HCT116 (cell line): ENCODE data around the gene HNF1B. TPM values are rescaled to one million over a fixed set of nuclear protein-coding genes. Genes with fewer than 3 reads are reported as not detected.
A peak's percentile ranks its signal among the peaks of the same experiment; 100 is the strongest.

Source experiments
- ATAC-seq: fragments of 200-7000 bp; cut with Tn5 transposase; 2 replicates; pipeline ENCODE4 v1.9.1; 2020; ENCODE audit warnings: mild to moderate bottlenecking, moderate library complexity
- BruUV-seq: library from RNA; stranded (reverse); fragments of 400-500 nt; replicated peaks from 2 replicates; lab custom pipeline; 2021; lab: Mats Ljungman, UMichigan
- CTCF ChIA-PET: fragments of 300-600 bp; sonication (Branson Sonifier 250); formaldehyde crosslinking; loops from one replicate; lab custom pipeline; 2021; ENCODE audit warnings: antibody characterized with exemption; lab: Charles Lee
- POLR2A ChIA-PET: fragments of 300-600, 350-600 bp; sonication (Branson Sonifier 250); formaldehyde crosslinking; loops from one replicate; lab custom pipeline; 2021; ENCODE audit warnings: antibody characterized with exemption; lab: Charles Lee
- RAD21 ChIA-PET, 2 experiments: fragments of 300-600 bp; sonication (Branson Sonifier 250); formaldehyde crosslinking; loops; one replicate each; lab custom pipeline; 2023; ENCODE audit warnings: low total read pairs in 2 of 2; ENCODE audit not compliant: uncharacterized antibody in 2 of 2, unreplicated experiment in 2 of 2, low non-redundant PET in 1 of 2; lab: Charles Lee
- DNase-seq: peaks from one replicate; pipeline ENCODE4 v3.0.0-alpha.2; 2010; ENCODE audit warnings: low read depth, low spot score
- H2AFZ ChIP-seq: fragments of 200-600 bp; shearing (Covaris generic), sonication (generic); 2 replicates; pipeline ENCODE4 v1.6.1; 2017; ENCODE audit warnings: low read depth, mixed run types, mixed read lengths, antibody characterized with exemption, low read length; ENCODE audit not compliant: poor library complexity, severe bottlenecking
- H3K27ac ChIP-seq: 2 replicates; pipeline ENCODE4 v1.5.1; 2012; ENCODE audit warnings: low read depth, low read length
- H3K27me3 ChIP-seq: fragments of 200-600 bp; sonication (generic); 2 replicates; pipeline ENCODE4 v1.6.1; 2016; ENCODE audit warnings: mixed run types, low read length, mixed read lengths; ENCODE audit not compliant: insufficient read depth
- H3K36me3 ChIP-seq, 2 experiments: fragments of 200-500 bp in 1 of 2; fragments of 200-600 bp in 1 of 2; sonication (Bioruptor generic) in 1 of 2; sonication (generic) in 1 of 2; 2 replicates each; pipeline versions ENCODE4 v1.5.1 to v1.6.1; 2014 to 2016; ENCODE audit warnings: low read length in 2 of 2, inconsistent platforms in 1 of 2, mixed read lengths in 1 of 2, mixed run types in 1 of 2; ENCODE audit not compliant: insufficient read depth in 2 of 2, control insufficient read depth in 1 of 2
- H3K4me1 ChIP-seq, 2 experiments: fragments of 200-600 bp in 1 of 2; sonication (generic) in 1 of 2; 2 replicates each; pipeline versions ENCODE4 v1.5.1 to v1.6.1; 2012 to 2017; ENCODE audit warnings: low read length in 2 of 2, inconsistent platforms in 1 of 2, mild to moderate bottlenecking in 1 of 2, mixed read lengths in 1 of 2, mixed run types in 1 of 2, moderate library complexity in 1 of 2; ENCODE audit not compliant: insufficient read depth in 2 of 2, control insufficient read depth in 1 of 2
- H3K4me2 ChIP-seq: fragments of 200-600 bp; sonication (generic); 2 replicates; pipeline ENCODE4 v1.6.1; 2017; ENCODE audit warnings: mixed run types, low read length, mixed read lengths
- H3K4me3 ChIP-seq, 2 experiments: fragments of 200-600 bp in 1 of 2; sonication (generic) in 1 of 2; replicated peaks in 1 of 2; 2 replicates each; pipeline ENCODE4 v1.5.1; 2011 to 2016; ENCODE audit warnings: low read length in 2 of 2, control low read depth in 1 of 2, low read depth in 1 of 2, mild to moderate bottlenecking in 1 of 2, mixed read lengths in 1 of 2, mixed run types in 1 of 2
- H3K79me2 ChIP-seq: fragments of 200-600 bp; sonication (generic); 2 replicates; pipeline ENCODE4 v1.6.1; 2017; ENCODE audit warnings: mild to moderate bottlenecking, mixed run types, low read length, moderate library complexity, mixed read lengths; ENCODE audit not compliant: insufficient read depth
- H3K9ac ChIP-seq: fragments of 200-600 bp; sonication (generic); 2 replicates; pipeline ENCODE4 v1.6.1; 2016; ENCODE audit warnings: low read length, mixed read lengths
- H3K9me2 ChIP-seq: fragments of 200-600 bp; sonication (generic), shearing (Covaris generic); 2 replicates; pipeline ENCODE4 v1.6.1; 2017; ENCODE audit warnings: mixed run types, mild to moderate bottlenecking, moderate library complexity; ENCODE audit not compliant: insufficient read depth
- H3K9me3 ChIP-seq, 2 experiments: fragments of 200-500 bp in 1 of 2; fragments of 200-600 bp in 1 of 2; sonication (Bioruptor generic) in 1 of 2; sonication (generic) in 1 of 2; 2 replicates each; pipeline ENCODE4 v1.6.1; 2014 to 2017; ENCODE audit warnings: low read length in 2 of 2, mixed read lengths in 2 of 2, inconsistent platforms in 1 of 2, low read depth in 1 of 2, mild to moderate bottlenecking in 1 of 2, mixed run types in 1 of 2, moderate library complexity in 1 of 2; ENCODE audit not compliant: control insufficient read depth in 1 of 2, insufficient read depth in 1 of 2
- H4K20me1 ChIP-seq: fragments of 200-600 bp; sonication (generic), shearing (Covaris generic); 2 replicates; pipeline ENCODE4 v1.6.1; 2017; ENCODE audit warnings: mixed run types, mild to moderate bottlenecking, moderate library complexity; ENCODE audit not compliant: insufficient read depth
- ATF3 ChIP-seq: IDR thresholded peaks from 2 replicates; pipeline ENCODE4 v1.6.1; 2012
- CBX3 ChIP-seq: IDR thresholded peaks from 2 replicates; pipeline ENCODE4 v1.6.1; 2012; ENCODE audit warnings: low read depth
- CEBPB ChIP-seq: IDR thresholded peaks from 2 replicates; pipeline ENCODE4 v1.6.1; 2012; ENCODE audit warnings: low read depth
- CTCF ChIP-seq, 3 experiments: fragments of 200-600 bp in 1 of 3; sonication (generic) in 1 of 3; IDR thresholded peaks in 2 of 3; conservative IDR thresholded peaks in 1 of 3; 2 replicates each; pipeline ENCODE4 v1.5.1; 2012 to 2017; ENCODE audit warnings: low read depth in 2 of 3, low read length in 2 of 3, antibody characterized with exemption in 1 of 3, borderline replicate concordance in 1 of 3, control low read depth in 1 of 3, mild to moderate bottlenecking in 1 of 3, mixed read lengths in 1 of 3, mixed run types in 1 of 3, moderate library complexity in 1 of 3; ENCODE audit not compliant: insufficient read depth in 1 of 3
- ELF1 ChIP-seq: IDR thresholded peaks from 2 replicates; pipeline ENCODE4 v1.6.1; 2012; ENCODE audit warnings: low read depth, borderline replicate concordance
- EZH2 ChIP-seq: fragments of 200-600 bp; sonication (generic); IDR thresholded peaks from 2 replicates; pipeline ENCODE4 v1.6.1; 2017; ENCODE audit warnings: antibody characterized with exemption, mixed run types
- MAX ChIP-seq: IDR thresholded peaks from 2 replicates; pipeline ENCODE4 v1.6.1; 2012
- POLR2A ChIP-seq: IDR thresholded peaks from 2 replicates; pipeline ENCODE4 v1.7.0; 2011; ENCODE audit warnings: borderline replicate concordance; ENCODE audit not compliant: insufficient read depth, insufficient read length; ENCODE audit errors: extremely low read depth
- POLR2AphosphoS5 ChIP-seq: IDR thresholded peaks from 2 replicates; pipeline ENCODE4 v1.6.1; 2011; ENCODE audit warnings: mild to moderate bottlenecking, low read depth, low read length, moderate library complexity
- RAD21 ChIP-seq: IDR thresholded peaks from 2 replicates; pipeline ENCODE4 v1.6.1; 2012; ENCODE audit warnings: low read depth, mild to moderate bottlenecking
- SIN3A ChIP-seq: IDR thresholded peaks from 2 replicates; pipeline ENCODE4 v1.6.1; 2012; ENCODE audit warnings: low read depth
- SP1 ChIP-seq: IDR thresholded peaks from 2 replicates; pipeline ENCODE4 v1.6.1; 2012; ENCODE audit warnings: low read depth
- SRF ChIP-seq: IDR thresholded peaks from 2 replicates; pipeline ENCODE4 v1.6.1; 2012; ENCODE audit warnings: low read depth
- TCF7L2 ChIP-seq: IDR thresholded peaks from 2 replicates; pipeline ENCODE4 v1.7.0; 2011; ENCODE audit warnings: borderline replicate concordance, inconsistent platforms; ENCODE audit not compliant: insufficient read depth, insufficient read length; ENCODE audit errors: extremely low read depth
- YY1 ChIP-seq: IDR thresholded peaks from 2 replicates; pipeline ENCODE4 v1.6.1; 2011; ENCODE audit warnings: low read length, low read depth, moderate library complexity, mild to moderate bottlenecking; ENCODE audit not compliant: insufficient replicate concordance; ENCODE audit errors: extremely low read depth
- ZNF274 ChIP-seq: fragments of 200-500 bp; sonication (Bioruptor generic); IDR thresholded peaks from 2 replicates; pipeline ENCODE4 v1.6.1; 2014; ENCODE audit warnings: mild to moderate bottlenecking, low read depth, low read length, inconsistent platforms
- intact Hi-C: fragments of 100-400 bp; cut with micrococcal nuclease; formaldehyde crosslinking; loops from 2 replicates; pipeline ENCODE4 v1.10.0; 2022
- total RNA-seq: library from RNA; stranded (reverse); gene quantifications from one replicate; pipeline ENCODE4 v1.2.1, GENCODE V29; 2021; ENCODE audit not compliant: unreplicated experiment

The HNF1B gene
- total RNA-seq, 1 experiment from 2014 or later: 3.6 TPM

GRCh38 chr17:37743612-37743874, 1.3 kb downstream of the HNF1B start (continued):
- no peak for TF ChIP-seq CTCF (IDR thresholded peaks at IDR 0.05 in 2 of 3, conservative IDR thresholded peaks at IDR 0.05 in 1 of 3; ENCODE audit: borderline replicate concordance in 1 of 3, insufficient read depth in 1 of 3, low read depth in 2 of 3, low read length in 2 of 3)
- no peak for TF ChIP-seq ELF1
- no peak for TF ChIP-seq CBX3
- no peak for TF ChIP-seq ATF3
- no peak for TF ChIP-seq SIN3A
- no peak for TF ChIP-seq EZH2
- no peak for TF ChIP-seq YY1

- no TSS peak for BruUV-seq
These were observed 1.9 kb downstream of the HNF1B start for GRCh38 chr17:37742762-37743611.

More at GRCh38 chr17:37742762-37743611, 1.9 kb downstream of the HNF1B start:
- no peak for TF ChIP-seq EZH2
- TF ChIP-seq ZNF274: no peak
- TF ChIP-seq SRF: no peak
- no peak for TF ChIP-seq SIN3A
- TF ChIP-seq POLR2A: no peak
- no peak for TF ChIP-seq ATF3
- TF ChIP-seq YY1: no peak
- no peak for TF ChIP-seq POLR2AphosphoS5
- TF ChIP-seq RAD21: no peak
- TF ChIP-seq CEBPB: no peak
- TF ChIP-seq ELF1: no peak
- TF ChIP-seq TCF7L2: no peak
- no peak for TF ChIP-seq SP1
- no peak for TF ChIP-seq MAX
- TF ChIP-seq CTCF (IDR thresholded peaks at IDR 0.05 in 2 of 3, conservative IDR thresholded peaks at IDR 0.05 in 1 of 3; ENCODE audit: borderline replicate concordance in 1 of 3, insufficient read depth in 1 of 3, low read depth in 2 of 3, low read length in 2 of 3): no peak
- Histone ChIP-seq H3K4me3 (peak overlapping the region; percentile 54 to 62), H3K9me2 (no peaks in the 10 kb centered on the region), H4K20me1 (no peaks in the 10 kb centered on the region), H3K4me2 (peak overlapping the region; percentile 81), H3K27me3 (no peaks in the 10 kb centered on the region), H3K27ac (peak overlapping the region; percentile 76), H3K4me1 (peaks cover 0 to 19% of the 10 kb centered on the region in 2 experiments; a peak in 2 of 4 replicates), H3K36me3 (no peaks in the 10 kb centered on the region), H3K79me2 (peaks cover 31% of the 10 kb centered on the region), H3K9ac (peak overlapping the region; percentile 70), H3K9me3 (no peaks in the 10 kb centered on the region), H2AFZ (no peak overlapping the region)
- no peak for DNase-seq
- CTCF ChIA-PET: no interaction called here
- RAD21 ChIA-PET: no interaction called here
- intact Hi-C loops: loop anchor here (5.0 kb wide), 1 partner anchor 36 kb away; no protein-coding TSS in a partner anchor
- peak; percentile 34 for ATAC-seq
- POLR2A ChIA-PET: no interaction called here
